ENCODE results near the gene DOCK3. TPM values are rescaled to one million over a fixed set of nuclear protein-coding genes. Genes with fewer than 3 reads are reported as not detected.
"Not testable (repeated sequence)": the region's sequence is repeated elsewhere in the genome, so short reads cannot be mapped to it uniquely, and the experiment has no call there.

Gene DOCK3
- total RNA-seq, 1 experiment from 2014 or later, result 0.26 TPM

- no peak for DNase-seq (ENCODE audit: low read depth, low spot score)
- in situ Hi-C loops (cut with HindIII; ENCODE audit: low pct_unique_long_range_greater_than_20kb, low sequenced_read_pairs), result no loop called here
Observed at GRCh38 chr3:50890688-50891344, 216.1 kb downstream of the DOCK3 start.

DNA sequence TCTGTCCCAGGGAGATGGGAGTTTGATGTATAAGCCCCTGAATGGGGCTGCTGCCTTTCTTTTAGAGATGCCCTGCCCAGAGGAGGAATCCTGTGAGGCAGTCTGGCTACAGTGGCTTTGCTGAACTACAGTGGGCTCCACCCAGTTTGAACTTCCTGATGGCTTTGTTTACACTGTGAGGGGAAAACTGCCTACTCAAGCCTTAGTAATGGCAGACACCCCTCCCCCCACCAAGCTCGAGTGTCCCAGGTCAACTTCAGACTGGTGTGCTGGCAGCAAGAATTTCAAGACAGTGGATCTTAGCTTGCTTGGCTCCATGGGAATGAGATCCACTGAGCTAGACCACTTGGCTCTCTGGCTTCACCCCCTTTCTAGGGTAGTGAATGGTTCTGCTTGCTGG, 226.4 kb downstream of the DOCK3 start:
- DNase-seq (ENCODE audit: low read depth, low spot score); in situ Hi-C loops (cut with HindIII; ENCODE audit: low pct_unique_long_range_greater_than_20kb, low sequenced_read_pairs): not testable (repeated sequence)

- in situ Hi-C loops (cut with HindIII; ENCODE audit: low pct_unique_long_range_greater_than_20kb, low sequenced_read_pairs), result no loop called here
- DNase-seq (ENCODE audit: low read depth, low spot score), result no peak
Observed at GRCh38 chr3:50912746-50913145, 238.0 kb downstream of the DOCK3 start.

DNA sequence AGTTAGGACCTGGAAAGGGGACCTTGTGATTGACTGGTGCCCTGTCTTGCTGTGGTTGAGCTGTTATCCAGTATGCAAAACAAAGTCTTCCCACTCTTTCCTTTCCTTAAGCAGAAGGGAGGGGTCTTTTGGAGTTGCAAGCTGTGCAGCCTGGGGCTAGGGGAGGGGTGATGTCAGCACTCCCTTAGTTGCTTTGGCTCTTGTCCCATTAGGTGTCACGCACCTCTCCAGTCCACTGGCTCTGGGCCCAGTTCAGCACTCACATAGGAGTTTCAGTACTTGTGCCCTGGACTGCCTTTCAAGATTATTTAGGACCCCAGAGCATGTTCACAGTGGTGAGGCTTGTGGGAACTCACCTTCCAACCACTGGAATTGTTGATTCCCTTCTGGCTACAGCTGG, 238.5 kb downstream of the DOCK3 start:
- in situ Hi-C loops (cut with HindIII; ENCODE audit: low pct_unique_long_range_greater_than_20kb, low sequenced_read_pairs), result no loop called here
- no peak for DNase-seq (ENCODE audit: low read depth, low spot score)

DNA sequence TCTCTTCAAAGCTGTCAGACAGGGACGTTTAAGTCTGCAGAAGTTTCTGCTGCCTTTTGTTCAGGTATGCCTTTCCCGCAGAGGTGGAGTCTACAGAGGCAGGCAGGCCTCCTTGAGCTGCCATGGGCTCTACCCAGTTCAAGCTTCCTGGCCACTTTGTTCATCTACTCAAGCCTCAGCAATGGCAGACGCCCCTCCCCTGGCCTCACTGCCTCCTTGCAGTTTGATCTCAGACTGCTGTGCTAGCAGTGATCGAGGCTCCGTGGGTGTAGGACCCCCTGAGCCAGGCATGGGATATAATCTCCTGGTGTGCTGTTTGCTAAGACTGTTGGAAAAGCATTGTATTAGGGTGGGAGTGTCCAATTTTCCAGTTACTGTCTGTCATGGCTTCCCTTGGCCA, 247.3 kb downstream of the DOCK3 start:
- in situ Hi-C loops (cut with HindIII; ENCODE audit: low pct_unique_long_range_greater_than_20kb, low sequenced_read_pairs); DNase-seq (ENCODE audit: low read depth, low spot score): not testable (repeated sequence)

GRCh38 chr3:50923955-50924354, 249.2 kb downstream of the DOCK3 start:
- in situ Hi-C loops (cut with HindIII; ENCODE audit: low pct_unique_long_range_greater_than_20kb, low sequenced_read_pairs), result no loop called here
- DNase-seq (ENCODE audit: low read depth, low spot score), result no peak

DNA sequence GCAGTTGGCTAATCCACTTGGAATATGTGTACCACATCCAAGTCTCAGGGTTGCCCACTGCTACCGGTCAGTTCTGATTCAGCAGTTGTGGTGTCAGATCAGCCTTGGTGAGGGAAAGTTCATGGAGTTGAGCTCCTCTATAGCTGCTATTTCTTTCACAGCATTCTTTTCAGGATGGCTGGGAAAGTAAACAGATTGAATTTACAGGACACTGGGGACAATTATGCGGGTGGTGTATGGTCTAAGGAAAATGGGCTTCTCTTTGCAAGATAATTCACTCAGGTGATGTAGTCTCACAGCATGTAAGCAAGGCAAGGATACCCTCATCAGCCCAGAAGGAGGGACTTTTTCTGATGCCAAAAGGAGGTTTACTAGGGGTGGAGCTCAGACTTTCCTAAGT, 249.9 kb downstream of the DOCK3 start:
- DNase-seq (ENCODE audit: low read depth, low spot score), result no peak
- in situ Hi-C loops (cut with HindIII; ENCODE audit: low pct_unique_long_range_greater_than_20kb, low sequenced_read_pairs), result no loop called here

- in situ Hi-C loops (cut with HindIII; ENCODE audit: low pct_unique_long_range_greater_than_20kb, low sequenced_read_pairs), result no loop called here
- DNase-seq (ENCODE audit: low read depth, low spot score), result no peak
Observed at GRCh38 chr3:50926868-50927267, 252.1 kb downstream of the DOCK3 start.

GRCh38 chr3:50930371-50931208, 255.9 kb downstream of the DOCK3 start:
- no peak for DNase-seq (ENCODE audit: low read depth, low spot score)
- in situ Hi-C loops (cut with HindIII; ENCODE audit: low pct_unique_long_range_greater_than_20kb, low sequenced_read_pairs), result no loop called here

DNA sequence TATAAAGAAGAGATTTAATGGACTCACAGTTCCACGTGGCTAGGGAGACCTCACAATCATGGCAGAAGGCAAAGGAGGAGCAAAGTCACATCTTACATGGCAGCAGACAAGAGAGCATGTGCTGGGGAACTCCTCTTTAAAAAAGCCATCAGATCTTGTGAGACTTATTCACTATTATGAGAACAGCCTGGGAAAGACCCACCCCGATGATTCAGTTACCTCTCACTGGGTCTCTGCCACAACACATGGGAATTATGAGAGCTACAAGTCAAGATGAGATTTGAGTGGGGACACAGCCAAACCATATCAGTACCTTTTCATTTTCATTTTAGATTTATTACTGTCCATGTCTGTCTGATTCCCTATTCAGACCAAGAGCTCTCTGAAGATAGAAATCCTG, 258.2 kb downstream of the DOCK3 start:
- DNase-seq (ENCODE audit: low read depth, low spot score), result not testable (repeated sequence)

DNA sequence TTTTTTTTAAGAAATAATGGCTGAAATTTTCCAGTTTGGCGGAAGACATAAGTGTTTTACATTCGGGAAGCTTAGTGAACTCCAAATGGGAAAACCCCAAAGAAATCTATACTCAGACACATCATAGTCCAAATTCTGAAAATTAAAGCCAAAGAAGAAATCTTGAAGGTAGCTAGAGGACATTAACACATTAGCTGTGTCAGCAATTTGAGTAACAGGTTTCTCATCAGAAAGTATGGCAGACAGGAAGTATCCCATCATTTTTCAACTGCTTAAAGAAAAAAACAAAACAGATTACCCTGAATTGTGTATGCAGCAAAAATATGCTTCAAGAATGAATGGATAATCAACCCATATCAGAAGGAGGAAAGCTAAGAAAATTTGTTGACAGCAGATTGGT, 261.7 kb downstream of the DOCK3 start:
- no peak for DNase-seq (ENCODE audit: low read depth, low spot score)
- in situ Hi-C loops (cut with HindIII; ENCODE audit: low pct_unique_long_range_greater_than_20kb, low sequenced_read_pairs), result no loop called here

More for the DNA sequence above, 258.2 kb downstream of the DOCK3 start:
- in situ Hi-C loops (cut with HindIII; ENCODE audit: low pct_unique_long_range_greater_than_20kb, low sequenced_read_pairs), result not testable (repeated sequence)

DNA sequence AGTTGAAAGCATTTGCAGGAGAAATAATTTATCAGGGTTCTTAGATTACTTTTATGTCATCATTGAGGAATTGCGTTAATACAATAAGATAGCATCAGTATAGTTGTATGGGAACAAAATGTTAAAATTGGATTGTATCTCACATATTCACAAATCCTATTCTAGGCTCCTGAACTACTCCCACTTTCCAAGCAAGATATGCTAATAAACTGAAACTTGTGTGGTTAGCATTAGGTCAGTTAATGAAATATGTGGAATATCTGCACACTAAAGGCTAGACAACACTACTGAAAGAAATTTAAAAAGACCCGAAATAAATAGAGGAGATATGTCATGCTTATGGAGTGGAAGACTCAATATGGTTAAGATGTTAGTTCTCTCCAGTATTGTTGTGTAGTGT, 272.7 kb downstream of the DOCK3 start:
- DNase-seq (ENCODE audit: low read depth, low spot score), result no peak
- in situ Hi-C loops (cut with HindIII; ENCODE audit: low pct_unique_long_range_greater_than_20kb, low sequenced_read_pairs), result no loop called here

DNA sequence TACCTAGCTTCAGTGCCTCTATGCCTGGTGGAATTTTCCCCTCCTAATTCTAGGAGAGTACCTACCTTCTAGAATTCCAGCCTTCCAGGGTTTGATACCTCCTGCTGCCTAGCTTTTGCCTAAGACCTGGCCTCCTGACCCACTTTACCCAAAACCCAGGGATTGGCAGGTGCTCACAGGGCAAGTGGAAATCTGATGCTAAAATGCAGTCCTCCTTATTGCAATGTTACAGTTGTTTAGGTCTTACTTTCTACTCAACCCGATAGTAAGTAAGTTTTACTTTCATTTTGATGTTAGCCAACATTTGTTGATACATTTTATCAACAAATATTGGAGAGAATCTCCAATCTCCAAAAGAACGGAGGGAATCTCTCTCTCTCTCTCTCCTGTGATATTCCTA, 275.9 kb downstream of the DOCK3 start:
- in situ Hi-C loops (cut with HindIII; ENCODE audit: low pct_unique_long_range_greater_than_20kb, low sequenced_read_pairs), result no loop called here
- DNase-seq (ENCODE audit: low read depth, low spot score), result no peak

GRCh38 chr3:50953825-50954414, 279.2 kb downstream of the DOCK3 start:
- DNase-seq (ENCODE audit: low read depth, low spot score), result no peak
- in situ Hi-C loops (cut with HindIII; ENCODE audit: low pct_unique_long_range_greater_than_20kb, low sequenced_read_pairs), result no loop called here

- in situ Hi-C loops (cut with HindIII; ENCODE audit: low pct_unique_long_range_greater_than_20kb, low sequenced_read_pairs), result no loop called here
- no peak for DNase-seq (ENCODE audit: low read depth, low spot score)
Observed at GRCh38 chr3:50961386-50961785, 286.7 kb downstream of the DOCK3 start.

DNA sequence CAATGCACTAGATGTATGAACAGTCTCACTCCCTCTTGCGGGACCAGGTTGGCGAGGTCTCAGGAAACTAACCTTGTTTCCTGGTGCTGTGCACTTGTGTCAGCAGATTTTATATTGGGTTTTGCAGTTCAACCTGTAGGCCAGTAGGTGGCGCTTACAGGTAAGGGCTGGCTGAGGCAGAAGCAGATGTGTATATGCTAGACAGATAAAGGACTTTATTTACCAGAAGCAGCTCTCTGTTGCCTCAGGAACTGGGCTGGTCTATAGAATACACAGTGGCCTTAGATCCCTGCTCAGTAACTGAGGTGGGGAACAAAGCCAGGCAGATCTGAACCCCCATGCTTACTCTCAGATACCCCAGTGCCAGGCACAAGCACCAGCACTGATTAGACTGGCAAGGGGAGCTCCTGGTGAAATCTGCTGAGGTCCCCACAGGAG, 296.8 kb downstream of the DOCK3 start:
- in situ Hi-C loops (cut with HindIII; ENCODE audit: low pct_unique_long_range_greater_than_20kb, low sequenced_read_pairs), result no loop called here
- DNase-seq (ENCODE audit: low read depth, low spot score), result peak; percentile 73

GRCh38 chr3:50972029-50972428, 297.3 kb downstream of the DOCK3 start:
- in situ Hi-C loops (cut with HindIII; ENCODE audit: low pct_unique_long_range_greater_than_20kb, low sequenced_read_pairs), result no loop called here
- DNase-seq (ENCODE audit: low read depth, low spot score), result no peak

- DNase-seq (ENCODE audit: low read depth, low spot score); in situ Hi-C loops (cut with HindIII; ENCODE audit: low pct_unique_long_range_greater_than_20kb, low sequenced_read_pairs): not testable (repeated sequence)
Observed at GRCh38 chr3:50978586-50978985, 303.9 kb downstream of the DOCK3 start.

Measured in SK-MEL-5 (cell line).